Stomach smooth muscle (tissue), 2 donors: Measurements from ENCODE around the gene FGD3.

Source experiments
- H3K27ac ChIP-seq: one replicate; pipeline ENCODE4 v1.7.0; 2013; ENCODE audit warnings: mild to moderate bottlenecking, low read length, inconsistent platforms
- H3K27me3 ChIP-seq, 2 donors: one replicate each; pipeline ENCODE4 v1.7.0; 2013; ENCODE audit warnings: low read length in 2 of 2; ENCODE audit not compliant: insufficient read depth in 2 of 2, control insufficient read depth in 1 of 2
- H3K36me3 ChIP-seq, 2 donors: one replicate each; pipeline ENCODE4 v1.7.0; 2013; ENCODE audit warnings: low read length in 2 of 2; ENCODE audit not compliant: control insufficient read depth in 2 of 2, insufficient read depth in 2 of 2
- H3K4me1 ChIP-seq: one replicate; pipeline ENCODE4 v1.7.0; 2013; ENCODE audit warnings: low read length; ENCODE audit not compliant: control insufficient read depth, insufficient read depth
- H3K4me3 ChIP-seq, 2 donors: one replicate each; pipeline ENCODE4 v1.7.0; 2013; ENCODE audit warnings: low read length in 2 of 2
- H3K9ac ChIP-seq, 2 donors: one replicate each; pipeline ENCODE4 v1.7.0; 2013; ENCODE audit warnings: low read length in 2 of 2, mild to moderate bottlenecking in 1 of 2
- H3K9me3 ChIP-seq, 2 donors: one replicate each; pipeline ENCODE4 v1.7.0; 2013; ENCODE audit warnings: low read length in 2 of 2; ENCODE audit not compliant: control insufficient read depth in 2 of 2
- donor health status: healthy.
- donor health status: Pancreatic carcinoma.

FGD3 gene

GRCh38 chr9:93035106-93035660 lies 87.9 kb downstream of the FGD3 start:
- Histone ChIP-seq H3K9me3 (no peaks in the 10 kb centered on the region), H3K4me3 (no peak overlapping the region), H3K27me3 (peaks cover 0 to 2% of the 10 kb centered on the region in 2 donors), H3K4me1 (peaks cover 3% of the 10 kb centered on the region), H3K36me3 (no peaks in the 10 kb centered on the region), H3K27ac (no peak overlapping the region), H3K9ac (no peak overlapping the region)

GRCh38 chr9:93035821-93036351 lies 88.6 kb downstream of the FGD3 start:
- H3K36me3 ChIP-seq, result no peaks in the 10 kb centered on the region
- no peak overlapping the region for H3K9ac ChIP-seq
- H3K27me3 ChIP-seq, result peaks cover 0 to 2% of the 10 kb centered on the region in 2 donors
- no peak overlapping the region for H3K4me3 ChIP-seq
- no peak overlapping the region for H3K27ac ChIP-seq
- H3K4me1 ChIP-seq, result peaks cover 3% of the 10 kb centered on the region
- H3K9me3 ChIP-seq, result no peaks in the 10 kb centered on the region

GRCh38 chr9:93036887-93037475 lies 89.7 kb downstream of the FGD3 start:
- peaks cover 0 to 2% of the 10 kb centered on the region in 2 donors for H3K27me3 ChIP-seq
- H3K9ac ChIP-seq, result no peak overlapping the region
- H3K4me3 ChIP-seq, result no peak overlapping the region
- no peaks in the 10 kb centered on the region for H3K9me3 ChIP-seq
- H3K4me1 ChIP-seq, result no peaks in the 10 kb centered on the region
- no peak overlapping the region for H3K27ac ChIP-seq
- H3K36me3 ChIP-seq, result no peaks in the 10 kb centered on the region

GRCh38 chr9:93037476-93037971 lies 90.2 kb downstream of the FGD3 start:
- Histone ChIP-seq H3K27me3 (peaks cover 0 to 2% of the 10 kb centered on the region in 2 donors), H3K4me1 (no peaks in the 10 kb centered on the region), H3K27ac (no peak overlapping the region), H3K9me3 (no peaks in the 10 kb centered on the region), H3K36me3 (no peaks in the 10 kb centered on the region), H3K4me3 (no peak overlapping the region), H3K9ac (no peak overlapping the region)

- Histone ChIP-seq H3K36me3 (no peaks in the 10 kb centered on the region), H3K9me3 (no peaks in the 10 kb centered on the region), H3K27me3 (peaks cover 0 to 2% of the 10 kb centered on the region in 2 donors), H3K27ac (no peak overlapping the region), H3K9ac (no peak overlapping the region), H3K4me1 (no peaks in the 10 kb centered on the region), H3K4me3 (no peak overlapping the region)
These were observed 91.6 kb downstream of the FGD3 start for GRCh38 chr9:93038918-93039317.

GRCh38 chr9:93039456-93039855 lies 92.1 kb downstream of the FGD3 start:
- Histone ChIP-seq H3K27me3 (peaks cover 0 to 2% of the 10 kb centered on the region in 2 donors), H3K36me3 (no peaks in the 10 kb centered on the region), H3K9me3 (no peaks in the 10 kb centered on the region), H3K27ac (no peak overlapping the region), H3K4me3 (no peak overlapping the region), H3K9ac (no peak overlapping the region), H3K4me1 (no peaks in the 10 kb centered on the region)

- Histone ChIP-seq H3K9ac (no peak overlapping the region), H3K27ac (no peak overlapping the region), H3K9me3 (no peaks in the 10 kb centered on the region), H3K4me3 (no peak overlapping the region), H3K36me3 (no peaks in the 10 kb centered on the region), H3K4me1 (no peaks in the 10 kb centered on the region), H3K27me3 (no peaks in the 10 kb centered on the region)
These were observed 92.7 kb downstream of the FGD3 start for GRCh38 chr9:93039976-93040375.

- Histone ChIP-seq H3K27ac (no peak overlapping the region), H3K9me3 (no peaks in the 10 kb centered on the region), H3K36me3 (no peaks in the 10 kb centered on the region), H3K27me3 (no peaks in the 10 kb centered on the region), H3K9ac (no peak overlapping the region), H3K4me3 (no peak overlapping the region), H3K4me1 (no peaks in the 10 kb centered on the region)
These were observed 93.1 kb downstream of the FGD3 start for GRCh38 chr9:93040409-93040808.

GRCh38 chr9:93041108-93041802 lies 93.9 kb downstream of the FGD3 start:
- no peaks in the 10 kb centered on the region for H3K36me3 ChIP-seq
- no peak overlapping the region for H3K4me3 ChIP-seq
- H3K9ac ChIP-seq, result no peak overlapping the region
- H3K9me3 ChIP-seq, result no peaks in the 10 kb centered on the region
- no peaks in the 10 kb centered on the region for H3K4me1 ChIP-seq
- no peak overlapping the region for H3K27ac ChIP-seq
- no peaks in the 10 kb centered on the region for H3K27me3 ChIP-seq

GRCh38 chr9:93043122-93043521 lies 95.8 kb downstream of the FGD3 start:
- no peaks in the 10 kb centered on the region for H3K27me3 ChIP-seq
- no peaks in the 10 kb centered on the region for H3K9me3 ChIP-seq
- H3K9ac ChIP-seq, result no peak overlapping the region
- H3K36me3 ChIP-seq, result no peaks in the 10 kb centered on the region
- no peak overlapping the region for H3K4me3 ChIP-seq
- H3K4me1 ChIP-seq, result no peaks in the 10 kb centered on the region
- H3K27ac ChIP-seq, result no peak overlapping the region

GRCh38 chr9:93045521-93045920 lies 98.2 kb downstream of the FGD3 start:
- H3K9ac ChIP-seq, result no peak overlapping the region
- no peaks in the 10 kb centered on the region for H3K4me1 ChIP-seq
- no peak overlapping the region for H3K27ac ChIP-seq
- no peaks in the 10 kb centered on the region for H3K9me3 ChIP-seq
- H3K4me3 ChIP-seq, result no peak overlapping the region
- H3K36me3 ChIP-seq, result no peaks in the 10 kb centered on the region
- no peaks in the 10 kb centered on the region for H3K27me3 ChIP-seq
